Keratinocyte (primary cell): Measurements from ENCODE around the gene ATP2A3.

Experiments
- EZH2 ChIP-seq: IDR thresholded peaks from one replicate; pipeline ENCODE4 v1.6.1; 2012; ENCODE audit warnings: inconsistent platforms, mild to moderate bottlenecking, low read length, moderate library complexity
- TF ChIP-seq, protein P1 (sequence below), 3 experiments: IDR thresholded peaks in 1 of 3; conservative IDR thresholded peaks in 1 of 3; optimal IDR thresholded peaks in 1 of 3; 2 replicates in 2 of 3; 3 replicates in 1 of 3; pipeline versions ENCODE3 to v1.5.1; 2011; ENCODE audit warnings: low read length in 3 of 3, mild to moderate bottlenecking in 3 of 3, moderate library complexity in 2 of 3, control low read depth in 1 of 3, inconsistent platforms in 1 of 3; ENCODE audit not compliant: insufficient read depth in 2 of 3; ENCODE audit errors: extremely low read depth in 1 of 3

DNA sequence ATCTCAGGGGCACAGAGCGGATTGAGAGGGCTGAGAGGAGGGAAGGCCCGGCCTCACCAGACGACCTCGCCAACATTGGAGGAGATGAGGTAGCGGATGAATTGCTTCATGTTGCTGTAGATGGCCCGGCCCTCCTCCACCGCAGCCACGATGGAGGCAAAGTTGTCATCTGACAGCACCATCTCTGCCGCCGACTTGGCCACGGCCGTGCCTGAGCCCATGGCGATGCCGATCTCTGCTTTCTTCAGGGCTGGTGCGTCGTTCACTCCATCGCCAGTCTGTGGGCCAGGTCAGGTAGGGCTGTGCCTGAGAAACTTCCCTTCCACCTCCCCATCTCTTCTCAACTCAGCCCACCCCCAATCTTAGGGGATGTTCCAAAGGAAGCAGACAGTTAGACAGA, 26.9 kb downstream of the ATP2A3 start:
- TF ChIP-seq, protein P1, sequence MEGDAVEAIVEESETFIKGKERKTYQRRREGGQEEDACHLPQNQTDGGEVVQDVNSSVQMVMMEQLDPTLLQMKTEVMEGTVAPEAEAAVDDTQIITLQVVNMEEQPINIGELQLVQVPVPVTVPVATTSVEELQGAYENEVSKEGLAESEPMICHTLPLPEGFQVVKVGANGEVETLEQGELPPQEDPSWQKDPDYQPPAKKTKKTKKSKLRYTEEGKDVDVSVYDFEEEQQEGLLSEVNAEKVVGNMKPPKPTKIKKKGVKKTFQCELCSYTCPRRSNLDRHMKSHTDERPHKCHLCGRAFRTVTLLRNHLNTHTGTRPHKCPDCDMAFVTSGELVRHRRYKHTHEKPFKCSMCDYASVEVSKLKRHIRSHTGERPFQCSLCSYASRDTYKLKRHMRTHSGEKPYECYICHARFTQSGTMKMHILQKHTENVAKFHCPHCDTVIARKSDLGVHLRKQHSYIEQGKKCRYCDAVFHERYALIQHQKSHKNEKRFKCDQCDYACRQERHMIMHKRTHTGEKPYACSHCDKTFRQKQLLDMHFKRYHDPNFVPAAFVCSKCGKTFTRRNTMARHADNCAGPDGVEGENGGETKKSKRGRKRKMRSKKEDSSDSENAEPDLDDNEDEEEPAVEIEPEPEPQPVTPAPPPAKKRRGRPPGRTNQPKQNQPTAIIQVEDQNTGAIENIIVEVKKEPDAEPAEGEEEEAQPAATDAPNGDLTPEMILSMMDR (optimal IDR thresholded peaks at IDR 0.05 in 1 of 3, IDR thresholded peaks at IDR 0.05 in 1 of 3, conservative IDR thresholded peaks at IDR 0.05 in 1 of 3; ENCODE audit: extremely low read depth in 1 of 3, insufficient read depth in 2 of 3, low read length in 3 of 3) = no peak
- no peak for TF ChIP-seq EZH2
